ENCODE data around the gene STEEP1. TPM values are rescaled to one million over a fixed set of nuclear protein-coding genes. Genes with fewer than 3 reads are reported as not detected.

STEEP1 gene
- total and polyA plus RNA-seq, 10 of the 15 experiments (the other 5 are each of a cell fraction or from before 2014, with no cell fraction given): 15.1 to 53.8 (median 26.0) TPM

- in situ Hi-C loops (cut with MboI): no loop called here
- no TSS peak for BruUV-seq (replicated peaks)
- Histone ChIP-seq H3K27ac (ENCODE audit: control insufficient read depth, insufficient read depth) (no peak overlapping the region), H3K4me3 (no peak overlapping the region), H3K79me2 (ENCODE audit: control insufficient read depth, insufficient read depth, low read length) (no peaks in the 10 kb centered on the region), H3K27me3 (replicated peaks in 1 of 2; ENCODE audit: control insufficient read depth in 2 of 2, insufficient read depth in 2 of 2, low read length in 1 of 2) (no peaks in the 10 kb centered on the region), H3K9ac (ENCODE audit: control insufficient read depth, insufficient read depth, low read length) (no peak overlapping the region), H3K4me2 (ENCODE audit: control insufficient read depth, insufficient read depth) (no peak overlapping the region), H3K9me3 (replicated peaks; ENCODE audit: control insufficient read depth, insufficient read depth, low read length) (no peaks in the 10 kb centered on the region), H3K4me1 (ENCODE audit: control insufficient read depth, insufficient read depth, low read length) (no peaks in the 10 kb centered on the region), H2AFZ (ENCODE audit: control insufficient read depth, low read depth, low read length) (no peak overlapping the region), H3K36me3 (ENCODE audit: control insufficient read depth in 2 of 2, insufficient read depth in 2 of 2, low read length in 1 of 2) (no peaks in the 10 kb centered on the region), H4K20me1 (ENCODE audit: control insufficient read depth, insufficient read depth) (no peaks in the 10 kb centered on the region)
- ChIA-PET SMC1A (ENCODE audit: uncharacterized antibody, unreplicated experiment) (interaction anchor here (0.6 to 1.9 kb wide), 3 partner anchors 15 to 237 kb away, joined by 3 to 4 read pairs (median 3); no protein-coding TSS in a partner anchor), POLR2A (no interaction called here), CTCF (interaction anchor here (1.0 to 1.1 kb wide), 2 partner anchors 9 to 14 kb away, joined by 5 read pairs; no protein-coding TSS in a partner anchor), RAD21 (ENCODE audit: unreplicated experiment) (interaction anchor here (0.6 kb wide), 1 partner anchor 83 kb away, joined by 3 read pairs; no protein-coding TSS in a partner anchor)
- 55% methylated on average over 1 of the region's 1 CpG for WGBS (ENCODE audit: insufficient coverage, insufficient replicate concordance, low lambda C conversion rate, missing lambda C conversion rate)
- TF ChIP-seq SPI1 (IDR thresholded peaks at IDR 0.05; ENCODE audit: borderline replicate concordance, insufficient read depth, low read depth, low read length) (peak; percentile 32; the same call in 1 of the 2 replicates), HDAC6 (IDR thresholded peaks at IDR 0.05; ENCODE audit: unreplicated experiment) (no peak)
- ATAC-seq (no peak), DNase-seq (ENCODE audit: low read depth, low spot score) (no peak), FAIRE-seq (no peak)
- intact Hi-C loops (cut with micrococcal nuclease; ENCODE audit: unreplicated experiment): no loop called here
Measured at GRCh38 chrX:119497185-119497584, 68.0 kb downstream of the STEEP1 start.

GRCh38 chrX:119495734-119496726, 69.2 kb downstream of the STEEP1 start:
- FAIRE-seq: no peak
- in situ Hi-C loops (cut with MboI): no loop called here
- H3K4me2 ChIP-seq (ENCODE audit: control insufficient read depth, insufficient read depth): no peak overlapping the region
- H3K4me1 ChIP-seq (ENCODE audit: control insufficient read depth, insufficient read depth, low read length): no peaks in the 10 kb centered on the region
- intact Hi-C loops (cut with micrococcal nuclease; ENCODE audit: unreplicated experiment): no loop called here
- no peaks in the 10 kb centered on the region for H3K36me3 ChIP-seq (ENCODE audit: control insufficient read depth in 2 of 2, insufficient read depth in 2 of 2, low read length in 1 of 2)
- H3K9me3 ChIP-seq (replicated peaks; ENCODE audit: control insufficient read depth, insufficient read depth, low read length): no peaks in the 10 kb centered on the region
- BruUV-seq (replicated peaks): no TSS peak
- SMC1A ChIA-PET (ENCODE audit: uncharacterized antibody, unreplicated experiment): interaction anchor here (0.5 to 1.9 kb wide), 3 partner anchors 16 to 33 kb away, joined by 3 to 4 read pairs (median 3); no protein-coding TSS in a partner anchor
- no peaks in the 10 kb centered on the region for H3K79me2 ChIP-seq (ENCODE audit: control insufficient read depth, insufficient read depth, low read length)
- no peaks in the 10 kb centered on the region for H3K27me3 ChIP-seq (replicated peaks in 1 of 2; ENCODE audit: control insufficient read depth in 2 of 2, insufficient read depth in 2 of 2, low read length in 1 of 2)
- no peak overlapping the region for H3K27ac ChIP-seq (ENCODE audit: control insufficient read depth, insufficient read depth)
- H3K4me3 ChIP-seq: no peak overlapping the region
- ATAC-seq: no peak
- RAD21 ChIA-PET (ENCODE audit: unreplicated experiment): no interaction called here
- POLR2A ChIA-PET: interaction anchor here (0.5 to 1.6 kb wide), 2 partner anchors 12 to 169 kb away, joined by 4 read pairs; no protein-coding TSS in a partner anchor
- no peak overlapping the region for H2AFZ ChIP-seq (ENCODE audit: control insufficient read depth, low read depth, low read length)
- H3K9ac ChIP-seq (ENCODE audit: control insufficient read depth, insufficient read depth, low read length): no peak overlapping the region
- WGBS (ENCODE audit: insufficient coverage, insufficient replicate concordance, low lambda C conversion rate, missing lambda C conversion rate): 37% methylated on average over 10 of the region's 10 CpGs
- no peaks in the 10 kb centered on the region for H4K20me1 ChIP-seq (ENCODE audit: control insufficient read depth, insufficient read depth)
- no peak for DNase-seq (ENCODE audit: low read depth, low spot score)
- CTCF ChIA-PET: interaction anchor here (0.6 to 1.7 kb wide), 7 partner anchors 8 to 289 kb away, joined by 3 to 9 read pairs (median 3); no protein-coding TSS in a partner anchor
- no peak for TF ChIP-seq CEBPZ (IDR thresholded peaks at IDR 0.05; ENCODE audit: low read depth, low read length)
- no peak for TF ChIP-seq RELA (IDR thresholded peaks at IDR 0.05; ENCODE audit: borderline replicate concordance, partially characterized antibody)
- TF ChIP-seq SUZ12 (IDR thresholded peaks at IDR 0.05; ENCODE audit: unreplicated experiment): no peak
- TF ChIP-seq SMAD5 (IDR thresholded peaks at IDR 0.05; ENCODE audit: low read depth): no peak
- no peak for TF ChIP-seq RAD51 (IDR thresholded peaks at IDR 0.05)
- TF ChIP-seq SRF (IDR thresholded peaks at IDR 0.05; ENCODE audit: low read depth in 2 of 2, low read length in 2 of 2): no peak
- no peak for TF ChIP-seq RAD21 (IDR thresholded peaks at IDR 0.05; ENCODE audit: insufficient read depth, low read depth, low read length)
- TF ChIP-seq NFIC (IDR thresholded peaks at IDR 0.05; ENCODE audit: low read depth, low read length): no peak
- no peak for TF ChIP-seq NFYB (IDR thresholded peaks at IDR 0.05; ENCODE audit: insufficient read depth, low read depth, low read length)
- TF ChIP-seq CHD2 (IDR thresholded peaks at IDR 0.05; ENCODE audit: borderline replicate concordance, low read depth, low read length): no peak

All from GM12878 (cell line).